Fibroblast of skin of right biceps (primary cell): ENCODE measurements around the gene MEGF10.
"Not testable (repeated sequence)": the region's sequence is repeated elsewhere in the genome, so short reads cannot be mapped to it uniquely, and the experiment has no call there.

Experiments
- DNase-seq: peaks from one replicate; pipeline ENCODE4 v3.0.0-alpha.2; 2013

MEGF10 gene

GRCh38 chr5:127290019-127290945 is at the start of gene MEGF10:
Gene MEGF10 (plus strand): TSS chr5:127290796. CDS start chr5:127331309, 40,513 bp downstream.
- DNase-seq, result peak; percentile 53

DNA sequence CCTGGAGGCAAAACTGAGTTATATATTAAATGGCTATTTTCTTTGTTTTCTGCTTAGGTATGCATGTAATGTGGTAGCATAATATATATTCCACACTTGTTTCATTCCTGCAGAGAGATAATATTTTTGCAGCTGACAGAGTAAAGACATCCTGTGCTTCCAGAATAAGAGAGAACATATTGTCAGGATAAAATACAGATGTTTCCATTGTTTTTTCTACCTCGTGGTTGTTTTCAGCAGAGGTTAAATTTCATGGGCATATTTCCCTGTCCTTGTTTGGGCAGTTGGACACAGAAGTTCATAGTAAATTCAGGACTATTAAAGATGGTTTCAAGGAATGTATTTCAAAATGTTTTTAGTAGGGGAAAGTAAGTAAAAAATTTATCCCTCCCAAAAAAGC is 47.6 kb upstream of the MEGF10 start:
- DNase-seq, result no peak

DNA sequence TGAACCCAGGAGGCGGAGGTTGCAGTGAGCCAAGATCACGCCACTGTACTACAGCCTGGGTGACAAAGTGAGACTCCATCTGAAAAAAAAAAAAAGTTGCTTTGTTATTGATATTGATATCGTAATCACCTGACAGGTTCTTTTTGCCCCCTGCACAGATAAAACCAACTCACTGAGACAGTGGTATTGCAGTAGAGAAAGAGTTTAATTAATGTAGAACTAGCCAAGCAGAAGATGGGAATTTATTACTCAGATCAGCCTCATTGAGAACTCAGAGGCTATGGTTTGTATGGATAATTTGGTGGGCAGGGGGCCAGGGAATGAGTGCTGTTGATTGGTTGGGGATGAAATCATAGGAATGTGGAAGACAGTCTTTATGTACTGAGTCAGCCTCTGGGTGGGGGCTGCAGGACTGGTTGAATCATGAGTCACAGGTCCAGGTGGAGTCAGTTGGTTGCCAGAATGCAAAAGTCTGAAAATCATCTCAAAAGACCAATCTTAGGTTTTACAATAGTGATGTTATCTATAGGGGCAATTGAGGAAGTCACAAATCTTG is 35.8 kb upstream of the MEGF10 start:
- peak; percentile 90 for DNase-seq

- no peak for DNase-seq
These were observed 33.6 kb upstream of the MEGF10 start for GRCh38 chr5:127256886-127257597.

DNA sequence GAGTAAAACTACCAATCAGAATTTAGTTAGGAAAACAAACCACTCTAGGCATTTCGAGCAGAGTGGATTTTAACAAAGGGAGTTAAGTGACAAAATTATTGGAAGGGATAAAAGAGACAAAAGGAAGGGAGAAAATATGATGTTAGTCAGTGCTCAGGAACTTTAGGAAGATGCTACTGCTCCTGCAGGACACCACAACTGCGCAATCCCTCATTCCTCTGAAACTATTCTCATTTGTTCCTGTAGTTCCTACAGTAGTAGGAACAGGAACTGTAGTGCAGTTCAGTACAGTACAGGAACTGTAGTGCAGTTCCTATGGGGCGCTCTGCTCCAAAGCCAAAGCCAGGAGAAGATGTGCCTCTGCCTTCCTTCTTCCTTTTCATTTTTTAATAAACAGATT is 29.9 kb upstream of the MEGF10 start:
- peak; percentile 14 for DNase-seq

GRCh38 chr5:127265473-127265872 is 25.1 kb upstream of the MEGF10 start:
- not testable (repeated sequence) for DNase-seq

GRCh38 chr5:127268342-127268741 is 22.3 kb upstream of the MEGF10 start:
- not testable (repeated sequence) for DNase-seq

DNA sequence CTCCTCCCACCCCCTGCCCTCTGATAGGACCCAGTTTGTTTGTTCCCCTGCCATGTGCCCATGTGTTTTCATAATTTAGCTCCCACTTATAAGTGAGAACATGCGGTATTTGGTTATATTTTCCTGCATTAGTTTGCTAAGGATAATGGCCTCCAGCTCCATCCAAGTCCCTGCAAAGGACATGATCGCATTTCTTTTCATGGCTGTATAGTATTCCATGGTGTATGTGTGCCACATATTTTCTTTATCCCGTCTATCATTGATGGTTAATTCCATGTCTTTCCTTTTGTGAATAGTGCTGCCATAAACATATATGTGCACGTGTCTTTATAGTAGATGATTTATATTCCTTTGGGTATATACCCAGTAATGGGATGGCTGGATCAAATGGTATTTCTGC is 19.9 kb upstream of the MEGF10 start:
- not testable (repeated sequence) for DNase-seq

DNA sequence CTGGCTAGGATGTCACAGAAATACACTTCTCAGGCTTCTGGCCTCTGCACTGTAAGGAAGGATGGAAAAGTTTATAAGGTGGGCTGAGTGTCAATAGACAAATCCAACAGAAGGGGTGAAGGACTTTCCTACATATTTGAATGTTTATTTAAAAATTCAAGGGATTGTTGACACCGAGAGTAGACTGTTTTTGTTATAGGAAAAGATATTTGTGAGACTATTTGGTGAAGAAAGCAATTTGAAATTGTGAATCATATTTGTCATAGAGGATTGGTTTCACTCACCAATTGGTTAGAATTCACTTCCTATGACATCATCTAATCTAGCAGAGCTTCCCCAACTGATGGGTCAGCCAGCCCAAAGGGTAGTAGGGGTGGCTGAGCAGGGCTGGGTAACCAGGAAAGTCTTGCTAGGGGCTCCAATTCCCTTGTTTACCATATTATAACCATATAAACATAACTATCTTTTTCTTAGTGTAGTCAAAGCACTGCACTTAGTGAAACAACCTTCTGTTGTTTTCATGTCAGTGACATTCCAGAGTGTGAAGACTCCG is 14.9 kb upstream of the MEGF10 start:
- DNase-seq, result no peak

DNA sequence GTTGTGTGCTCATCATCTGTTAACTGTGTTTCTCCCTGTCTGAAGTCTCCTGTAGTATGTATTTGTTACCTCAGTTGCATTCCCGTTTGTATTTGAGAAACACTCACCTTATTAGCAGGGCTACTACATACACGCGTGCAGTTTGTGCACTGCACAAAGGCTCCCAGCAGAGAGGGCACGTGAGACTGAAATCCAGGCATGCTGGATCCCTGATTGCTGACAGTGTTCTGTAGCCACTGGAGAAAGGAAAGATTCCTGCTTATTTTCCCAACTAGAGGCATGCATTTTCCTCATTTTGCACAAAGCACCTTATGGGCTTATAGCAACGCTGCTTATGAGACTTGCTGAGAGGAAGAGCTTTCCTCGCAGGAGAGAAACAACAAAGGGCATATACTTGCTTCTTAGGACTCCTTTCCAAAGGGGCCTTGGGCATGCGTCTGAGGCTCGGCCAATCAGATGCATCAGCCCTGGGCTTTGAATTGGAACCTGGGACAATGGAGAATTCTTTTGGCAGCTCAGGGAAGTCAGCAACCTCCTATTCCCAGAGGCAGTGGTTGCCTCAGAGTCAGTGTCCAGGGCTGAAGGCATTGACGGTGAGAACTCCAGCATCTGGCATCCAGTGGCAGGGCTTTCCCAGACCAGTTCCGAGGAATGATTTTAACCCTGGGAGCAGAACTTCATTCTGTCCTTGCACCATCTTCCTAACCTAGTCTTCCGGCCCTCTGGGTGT is 9.9 kb upstream of the MEGF10 start:
- DNase-seq, result no peak

DNA sequence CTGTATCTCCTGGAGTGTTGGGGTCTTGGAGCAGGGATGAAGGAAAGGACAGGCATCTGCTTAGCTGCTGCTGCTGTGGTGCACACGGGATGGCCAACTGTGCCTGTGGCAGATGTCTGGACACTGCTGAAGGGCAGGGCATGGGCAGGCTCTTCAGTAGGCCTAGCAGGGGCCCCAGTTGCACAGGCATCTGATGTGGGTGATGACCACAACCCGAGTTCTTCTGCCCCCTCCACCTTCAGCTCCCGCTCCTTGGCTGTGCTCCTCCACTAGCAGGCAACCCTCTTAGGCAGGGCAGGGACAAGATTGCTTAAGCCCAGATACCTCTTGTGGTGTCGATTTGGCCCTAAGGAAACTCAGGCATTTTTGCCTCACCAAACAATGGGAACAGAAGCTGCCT is 9.0 kb upstream of the MEGF10 start:
- no peak for DNase-seq

DNA sequence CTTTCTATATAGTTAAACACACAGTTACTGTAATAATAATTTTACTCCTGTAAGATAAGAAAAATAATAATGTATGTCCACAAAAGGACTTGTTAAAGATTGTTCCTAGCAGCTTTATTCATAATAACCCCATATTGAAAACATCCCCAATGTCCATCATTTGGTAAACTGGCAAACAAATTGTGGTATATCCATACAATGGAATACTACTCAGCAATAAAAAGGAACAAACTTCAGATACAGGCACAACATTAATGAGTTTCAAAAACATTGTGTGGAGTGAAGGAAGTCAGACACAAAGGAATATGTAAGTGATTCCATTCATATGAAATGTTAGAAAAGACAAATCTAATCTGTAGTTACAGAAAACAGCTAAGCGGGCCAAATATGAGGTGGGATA is 1.9 kb upstream of the MEGF10 start:
- DNase-seq, result no peak

DNA sequence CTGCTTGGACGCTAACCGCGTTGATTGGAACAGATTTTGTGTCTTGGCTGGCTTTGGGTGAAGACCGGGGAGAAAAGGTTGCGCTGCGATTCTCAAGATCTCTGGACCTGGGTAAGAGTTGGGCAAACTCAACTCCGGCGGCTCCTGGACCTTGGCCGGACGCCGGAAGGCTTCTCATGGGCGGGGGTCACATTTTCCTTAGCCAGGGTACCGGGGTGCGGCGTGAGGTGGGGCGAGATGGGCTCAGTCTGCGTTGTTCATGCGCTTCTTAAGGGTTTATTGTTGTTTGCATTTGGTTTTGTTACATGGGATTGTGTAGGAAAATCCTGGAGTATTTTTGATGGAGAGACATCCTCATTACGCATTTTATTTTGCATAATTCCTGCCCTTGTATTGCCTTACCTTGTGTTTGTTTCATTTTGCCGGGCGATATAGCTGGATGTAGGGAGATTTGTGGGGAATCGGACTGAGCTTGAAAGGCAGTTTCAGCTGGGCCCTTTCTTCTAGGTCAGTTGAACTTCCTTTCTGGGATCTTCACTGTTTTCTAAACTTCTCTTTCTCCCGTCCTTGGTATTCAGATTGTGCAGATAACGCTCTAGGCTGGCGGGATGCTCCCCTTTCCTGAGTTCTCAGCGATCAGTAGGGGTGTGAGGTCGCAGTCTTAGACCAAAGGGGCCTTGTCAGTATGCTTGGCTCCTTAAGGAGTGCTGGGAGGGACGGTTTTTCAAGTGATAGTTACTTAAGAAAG is 524 bp downstream of the MEGF10 start:
- no peak for DNase-seq

GRCh38 chr5:127292030-127292735 is 1.6 kb downstream of the MEGF10 start:
- DNase-seq, result no peak

DNA sequence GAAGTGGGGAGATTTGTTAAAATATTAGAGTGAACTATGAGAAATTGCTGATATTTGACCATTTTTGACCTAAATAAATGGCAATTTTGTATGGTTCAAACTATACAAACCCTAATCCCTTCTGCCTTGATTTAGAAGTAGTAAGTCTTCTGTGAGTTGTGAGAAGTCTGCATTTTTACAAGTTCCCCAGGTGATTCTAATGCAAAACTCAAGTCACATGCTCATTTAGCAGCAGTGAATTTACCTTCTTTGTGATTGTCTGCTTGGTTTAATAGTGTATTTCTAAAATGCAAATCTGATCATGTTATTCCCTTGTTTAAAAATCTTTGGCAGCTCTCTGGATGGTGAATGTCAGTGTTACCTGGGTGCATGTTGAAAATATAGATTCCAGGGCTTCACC is 2.8 kb downstream of the MEGF10 start:
- no peak for DNase-seq

- no peak for DNase-seq
These were observed 4.2 kb downstream of the MEGF10 start for GRCh38 chr5:127294829-127295228.

DNA sequence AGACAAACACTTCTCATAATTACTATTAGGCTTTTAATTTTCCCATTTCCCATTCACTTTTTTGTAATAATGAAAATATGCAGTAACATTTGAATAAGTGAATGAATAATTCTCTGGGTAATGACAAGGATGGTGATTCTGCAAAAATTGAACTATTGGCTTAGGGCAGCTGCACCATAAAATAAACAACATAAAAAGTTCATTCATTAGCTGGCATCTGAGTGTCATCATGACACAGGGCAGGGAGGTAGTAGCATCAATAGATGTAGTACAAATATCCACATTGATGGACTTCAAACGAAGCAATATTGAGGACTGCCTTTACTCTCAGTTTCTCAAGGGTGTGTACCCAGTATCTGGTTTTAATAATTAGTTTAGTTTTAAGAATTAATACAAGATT is 4.9 kb downstream of the MEGF10 start:
- DNase-seq, result no peak

DNA sequence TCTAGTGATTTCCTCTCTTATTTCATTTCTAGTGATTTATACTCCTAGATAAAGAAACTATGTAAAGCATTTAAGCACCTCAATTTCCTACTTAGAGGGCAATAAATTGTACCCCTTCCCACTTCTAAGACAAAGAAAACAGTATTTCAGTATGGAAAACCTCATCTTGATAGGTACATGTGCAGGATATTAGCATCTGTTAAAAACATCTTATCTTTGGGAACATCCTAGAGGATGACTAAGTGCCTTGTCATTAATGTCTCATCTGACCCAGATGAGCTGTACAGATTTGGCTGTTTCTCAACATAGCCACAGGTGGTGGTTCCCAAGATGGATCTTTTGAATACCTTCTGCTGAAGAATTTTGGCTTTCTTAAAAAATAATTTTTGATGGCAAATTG is 5.7 kb downstream of the MEGF10 start:
- peak; percentile 71 for DNase-seq

- DNase-seq, result not testable (repeated sequence)
These were observed 6.3 kb downstream of the MEGF10 start for GRCh38 chr5:127296894-127297293.

GRCh38 chr5:127297348-127298035 is 6.9 kb downstream of the MEGF10 start:
- no peak for DNase-seq

DNA sequence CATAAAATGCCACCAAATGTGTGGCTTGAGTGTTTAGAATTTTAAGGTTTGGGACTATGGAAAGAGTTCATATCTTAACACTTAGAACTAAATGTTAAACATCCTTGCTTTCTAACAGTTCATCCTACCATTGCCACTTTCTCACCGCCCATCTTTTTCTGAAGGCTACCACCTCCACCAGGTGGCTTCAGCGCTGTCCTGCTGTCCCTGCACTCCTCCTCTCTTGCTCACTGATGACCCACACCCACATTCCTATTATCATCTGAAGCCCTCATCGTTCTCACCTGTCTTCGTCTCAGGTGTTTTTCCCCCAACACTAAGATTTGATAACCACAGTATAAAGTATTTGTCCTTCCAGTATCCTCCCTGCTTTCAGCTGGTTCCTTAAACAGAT is 7.4 kb downstream of the MEGF10 start:
- DNase-seq, result no peak
